Stimulated activated CD4-positive, alpha-beta T cell treated with anti-CD3 and anti-CD28 coated beads, Interleukin-2, amount 100 ng/mL, for 4 hours (primary cell): Measurements from ENCODE around the gene SMARCA2.

Experiments
- DNase-seq: peaks from one replicate; pipeline ENCODE4 v3.0.0-alpha.2; 2020; ENCODE audit warnings: low read depth

The SMARCA2 gene

GRCh38 chr9:2015581-2016407 lies 647 bp downstream of the SMARCA2 start:
- peak; percentile 24 for DNase-seq

DNA sequence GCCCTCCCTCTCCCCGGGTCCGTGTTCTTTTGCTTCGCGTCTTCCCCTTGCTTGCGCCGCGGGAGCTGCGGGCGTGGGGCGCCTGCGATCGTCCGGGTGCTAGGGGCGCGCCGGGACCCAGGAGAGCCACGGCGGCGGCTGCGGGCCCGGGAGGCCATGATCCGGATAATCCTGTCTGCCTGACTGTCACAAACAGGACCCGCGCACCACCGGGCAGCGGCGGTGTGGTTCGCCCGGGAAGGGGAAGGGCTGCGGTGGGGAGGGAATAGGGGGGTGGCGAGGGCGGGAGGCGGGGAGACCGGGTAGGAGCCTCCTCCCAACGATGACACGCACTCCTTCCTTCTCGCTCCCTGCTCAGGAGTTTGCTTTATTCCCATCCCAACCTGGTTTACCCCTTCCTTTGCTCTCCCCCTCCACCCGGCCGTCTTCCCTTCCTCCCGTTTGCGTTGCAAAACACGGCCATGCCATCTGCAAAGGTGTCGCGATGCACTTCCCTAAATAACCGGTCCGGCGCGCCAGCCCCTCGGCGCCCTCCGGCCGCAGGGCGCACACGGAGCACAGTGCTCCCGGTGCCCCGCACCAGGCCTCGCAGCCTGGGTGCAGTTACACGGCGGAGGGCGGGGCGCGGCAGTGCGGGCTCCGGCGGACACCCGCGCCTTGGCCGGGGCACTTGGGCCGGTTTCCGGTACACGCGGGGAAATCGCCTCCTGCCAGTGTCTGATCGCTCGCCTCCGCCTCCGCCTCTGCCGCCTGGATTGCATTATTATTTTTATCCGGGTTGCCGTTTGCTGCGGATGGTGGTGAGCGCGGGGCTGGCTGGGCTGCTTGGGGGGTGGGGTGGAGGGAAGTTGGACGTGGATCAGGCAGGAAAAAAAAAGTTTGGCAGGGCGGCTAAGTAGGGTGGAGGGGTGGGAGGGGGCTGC lies 1.5 kb downstream of the SMARCA2 start:
- peak; percentile 34 for DNase-seq

DNA sequence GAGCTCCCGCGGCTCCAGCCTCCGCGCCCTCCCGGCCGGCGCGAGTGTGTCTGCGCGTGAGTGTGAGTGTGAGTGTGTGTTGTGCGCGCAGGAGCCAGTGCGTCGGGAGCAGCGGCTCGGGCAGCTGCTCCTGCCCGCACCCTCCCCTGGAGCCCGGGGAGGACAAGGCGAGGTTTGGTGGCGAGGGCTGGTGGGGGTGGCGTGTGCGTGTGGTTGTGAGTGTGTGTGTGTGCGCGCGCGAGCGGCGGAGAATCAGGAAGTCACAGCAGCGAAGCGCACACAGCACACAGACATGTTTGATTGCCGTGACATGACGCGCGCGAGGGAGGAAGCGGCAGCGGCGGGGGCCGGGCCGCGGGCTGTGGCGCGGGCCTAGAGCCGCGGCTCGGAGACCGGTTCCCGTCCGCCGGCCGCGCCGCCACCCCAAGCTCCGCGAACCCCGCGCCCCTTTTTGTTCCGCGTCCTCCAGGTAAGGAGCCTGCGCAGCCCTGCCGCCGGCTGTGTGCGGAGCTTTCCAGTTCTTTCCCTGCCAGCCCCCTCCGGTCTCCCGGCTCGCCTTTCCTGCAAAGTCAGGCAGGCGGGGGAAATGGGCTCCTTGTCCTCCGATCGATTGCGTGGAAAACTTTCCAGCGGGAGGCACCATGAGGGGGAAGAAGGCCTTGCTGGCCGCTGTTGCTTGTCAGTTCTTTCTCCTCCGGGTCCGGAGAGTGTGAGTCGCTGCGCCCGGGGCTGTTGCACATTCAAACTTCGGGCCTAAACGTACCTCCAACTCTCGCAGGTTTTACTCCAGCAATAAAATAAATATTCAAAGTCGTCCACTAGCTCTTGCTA lies 2.4 kb downstream of the SMARCA2 start:
- peak; percentile 63 for DNase-seq

GRCh38 chr9:2018162-2018643 lies 3.1 kb downstream of the SMARCA2 start:
- DNase-seq, result no peak

- no peak for DNase-seq
These were observed 3.8 kb downstream of the SMARCA2 start for GRCh38 chr9:2018764-2019558.

GRCh38 chr9:2019723-2020122 lies 4.6 kb downstream of the SMARCA2 start:
- DNase-seq, result no peak

DNA sequence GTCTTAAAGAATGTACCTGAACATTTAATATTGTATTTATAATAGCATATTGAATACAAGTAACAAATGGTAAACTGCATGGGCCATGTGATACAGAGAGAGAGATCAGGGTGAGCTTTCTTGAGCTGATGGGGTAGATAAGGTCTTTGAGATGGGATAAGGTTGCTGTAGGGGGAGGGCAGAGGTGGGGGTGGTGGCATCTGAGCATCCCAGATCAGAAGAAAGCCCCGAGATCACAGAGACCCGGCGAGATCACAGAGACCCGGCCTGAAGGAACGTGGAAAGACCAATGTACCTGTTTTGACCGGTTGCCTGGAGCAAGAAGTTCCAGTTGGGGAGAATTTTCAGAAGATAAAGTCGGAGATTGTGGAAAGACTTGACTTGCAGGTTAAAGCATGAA lies 6.6 kb downstream of the SMARCA2 start:
- DNase-seq, result no peak

- DNase-seq, result no peak
These were observed 7.4 kb downstream of the SMARCA2 start for GRCh38 chr9:2022560-2022959.

DNA sequence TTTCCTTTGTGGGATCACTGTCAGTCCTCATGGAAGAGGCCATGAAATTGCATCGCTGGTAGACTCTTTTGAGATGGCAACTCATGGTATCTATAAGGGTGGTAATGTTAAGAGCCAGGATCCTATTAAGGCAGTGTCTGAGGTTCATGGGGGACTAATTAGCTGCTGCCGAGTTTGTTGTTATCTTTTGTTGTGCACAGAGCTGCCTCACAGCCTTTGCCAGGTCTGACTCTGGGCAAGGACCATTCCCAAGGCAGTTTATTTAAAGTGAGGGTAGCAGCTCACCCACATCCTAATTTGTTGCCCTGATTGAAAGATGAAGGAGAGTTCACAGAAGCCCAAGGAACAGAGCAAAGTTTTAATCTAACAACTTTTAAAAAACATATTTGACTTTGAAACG lies 7.9 kb downstream of the SMARCA2 start:
- no peak for DNase-seq

DNA sequence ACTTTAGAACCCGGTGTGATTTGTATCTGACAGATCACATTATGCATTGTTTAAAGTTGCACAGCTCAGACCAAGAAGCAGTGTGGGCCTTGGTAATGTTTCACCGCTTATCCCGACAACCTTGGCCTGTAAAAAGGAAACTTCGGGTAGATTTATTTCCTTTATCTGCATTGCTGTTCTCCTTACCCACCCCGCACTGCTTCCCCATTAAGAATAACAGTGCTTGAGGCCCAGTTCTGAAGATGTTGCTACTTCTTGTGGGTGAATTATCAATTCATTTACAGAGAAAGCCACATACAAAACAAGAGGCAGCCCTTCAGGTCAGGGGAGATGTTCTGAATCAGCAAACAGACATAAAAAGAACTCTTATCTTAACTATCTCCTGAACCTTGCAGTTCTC lies 8.4 kb downstream of the SMARCA2 start:
- no peak for DNase-seq

DNA sequence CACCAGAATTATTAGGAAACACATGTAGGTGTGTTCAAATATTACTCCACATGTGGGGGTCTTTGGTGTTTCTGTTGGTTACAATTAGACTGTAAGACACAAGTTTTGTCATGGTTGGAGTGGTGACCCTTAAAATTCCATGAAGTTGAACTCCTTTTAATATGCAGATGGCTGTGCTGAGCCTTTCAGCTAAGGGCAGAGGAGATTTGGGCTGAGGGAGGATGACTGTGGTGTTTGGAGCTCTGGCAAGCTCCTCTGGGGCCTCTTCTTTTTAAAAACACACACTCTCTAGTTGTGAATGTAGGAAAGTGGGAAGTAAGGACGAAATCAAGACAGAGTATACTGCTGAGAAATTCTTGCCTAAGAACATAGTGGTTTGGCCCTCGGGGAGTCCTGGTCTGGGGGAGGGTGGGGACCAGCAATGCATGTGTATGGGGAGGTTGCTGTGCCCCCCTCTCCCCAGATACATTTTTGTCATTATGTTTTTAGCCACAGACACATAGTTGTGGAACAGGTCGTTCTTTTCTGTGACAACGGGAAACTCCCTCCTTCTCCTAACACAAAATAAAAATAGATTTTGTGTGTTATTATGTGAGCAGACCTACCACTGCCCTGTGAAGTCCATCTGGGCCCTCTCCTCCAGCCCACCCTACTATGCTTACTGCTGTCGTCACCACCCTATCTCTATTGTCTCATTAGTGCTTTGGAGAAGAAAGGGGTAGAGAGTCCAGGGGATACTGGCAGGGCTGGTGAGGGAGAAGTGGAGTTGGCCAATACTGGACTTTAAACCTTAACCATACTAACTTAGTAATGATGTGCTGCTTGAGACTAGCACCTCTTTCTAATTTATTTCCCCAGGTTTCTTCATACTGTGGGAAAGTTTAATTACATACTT lies 10.0 kb downstream of the SMARCA2 start:
- DNase-seq, result no peak

DNA sequence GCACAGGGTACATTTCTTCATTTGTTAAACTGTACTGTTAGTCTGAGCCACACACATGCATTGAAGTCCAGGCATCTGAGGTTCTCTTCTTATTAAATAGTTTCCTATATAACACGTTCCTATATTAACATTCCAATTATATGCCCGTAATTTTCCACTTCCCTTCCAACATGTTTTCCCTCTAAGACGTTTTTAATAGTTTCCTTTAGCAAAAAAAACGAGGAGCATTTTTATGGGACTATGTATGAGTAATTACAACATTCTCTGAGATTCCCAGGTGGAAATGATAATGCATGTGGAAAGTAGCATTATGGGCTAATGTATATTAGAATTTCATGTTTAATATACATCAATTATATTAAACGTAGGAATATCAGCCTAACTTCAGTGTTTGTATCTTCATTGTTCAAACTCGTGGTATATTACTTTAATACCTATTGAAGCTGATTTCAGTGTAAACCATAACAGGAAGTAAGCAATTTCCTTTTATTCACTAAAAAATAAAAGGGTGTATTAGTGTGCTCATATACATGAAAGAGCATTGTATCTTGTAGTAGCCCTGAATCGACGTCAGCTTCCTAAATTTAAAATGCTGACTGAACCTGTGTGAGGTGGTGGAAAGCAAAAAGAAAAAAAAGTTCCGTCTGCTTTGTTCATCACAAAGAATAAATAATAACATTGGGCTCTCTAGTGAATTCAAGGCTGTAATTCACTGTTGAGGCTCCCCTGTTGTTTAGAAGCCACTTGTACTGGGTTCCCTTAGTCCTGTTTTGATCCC lies 11.3 kb downstream of the SMARCA2 start:
- DNase-seq, result no peak

DNA sequence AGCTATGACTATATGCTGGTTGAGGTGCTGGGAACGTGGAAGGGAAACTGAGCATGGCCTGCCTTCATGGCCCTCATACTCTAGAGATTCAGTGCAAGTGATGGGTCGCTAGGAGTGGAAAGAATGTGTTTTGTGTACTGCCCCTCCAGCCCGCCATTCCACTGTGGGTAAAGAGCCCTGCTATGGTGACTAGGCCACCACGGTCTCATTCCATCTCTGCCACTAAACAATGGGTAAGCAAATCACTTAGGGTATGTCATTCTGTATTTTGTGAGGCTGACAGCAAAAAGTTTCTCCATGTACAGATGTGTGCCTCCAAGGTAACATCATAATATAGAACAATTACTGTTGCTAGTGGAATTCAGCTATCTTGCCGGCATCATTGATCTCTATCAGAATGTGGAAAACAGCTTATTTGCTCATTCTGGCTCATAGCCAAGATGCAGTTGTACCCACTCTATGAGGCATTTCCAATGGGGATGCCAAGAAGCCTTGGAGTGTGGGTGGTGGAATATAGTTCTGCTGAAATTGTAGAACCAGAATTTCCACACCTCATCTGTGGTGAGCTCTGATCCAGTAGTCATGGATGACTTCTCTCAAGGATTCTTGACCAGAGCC lies 12.5 kb downstream of the SMARCA2 start:
- DNase-seq, result no peak

- DNase-seq, result no peak
These were observed 13.7 kb downstream of the SMARCA2 start for GRCh38 chr9:2028888-2029287.

GRCh38 chr9:2029666-2030170 lies 14.6 kb downstream of the SMARCA2 start:
- DNase-seq, result no peak

- no peak for DNase-seq
These were observed 17.1 kb downstream of the SMARCA2 start for GRCh38 chr9:2032234-2032633.

DNA sequence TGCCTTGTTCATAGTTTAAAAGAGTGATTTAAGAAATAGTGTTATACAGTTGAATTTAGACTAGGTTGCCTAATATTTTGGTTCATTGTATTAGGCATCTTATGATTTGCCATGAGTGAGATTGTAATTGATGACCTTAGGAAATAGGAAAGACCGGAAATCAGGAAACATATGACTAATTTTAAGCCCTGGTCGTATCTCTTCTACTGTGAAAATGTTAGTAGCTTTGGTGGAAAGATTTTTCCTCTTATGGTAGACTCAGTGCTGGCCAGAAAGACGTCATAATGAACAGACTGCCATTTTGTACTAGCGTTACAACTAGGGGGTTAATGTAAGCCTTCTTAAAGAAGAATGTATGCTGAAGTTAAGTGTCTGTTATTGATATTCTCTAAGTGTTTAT lies 21.7 kb downstream of the SMARCA2 start:
- no peak for DNase-seq

- DNase-seq, result no peak
These were observed 24.4 kb downstream of the SMARCA2 start for GRCh38 chr9:2039294-2040180.
